Activated B cell treated with CpG ODN at 0.5 μM for 24 hours (primary cell): ENCODE measurements around the gene RNH1. TPM values are rescaled to one million over a fixed set of nuclear protein-coding genes. Genes with fewer than 3 reads are reported as not detected.
A peak's percentile ranks its signal among the peaks of the same experiment; 100 is the strongest.

Experiments used
- ATAC-seq: fragments of 200-7000 bp; cut with Tn5 transposase; one replicate; pipeline ENCODE4 v1.10.0; 2021; ENCODE audit warnings: low read depth, mild to moderate bottlenecking, moderate library complexity
- CTCF ChIA-PET: fragments of 350-600 bp; sonication (Branson Sonifier 250); formaldehyde crosslinking; loops from one replicate; lab custom pipeline; 2021; ENCODE audit warnings: antibody characterized with exemption; lab: Charles Lee
- POLR2A ChIA-PET: fragments of 350-600 bp; sonication (Branson Sonifier 250); formaldehyde crosslinking; loops from one replicate; lab custom pipeline; 2021; ENCODE audit warnings: antibody characterized with exemption; lab: Charles Lee
- DNase-seq: peaks from one replicate; pipeline ENCODE4 v3.0.0; 2022
- H3K27ac Mint-ChIP-seq: one replicate; pipeline ENCODE4 v1.8.0; 2020; ENCODE audit warnings: mixed read lengths
- H3K27me3 Mint-ChIP-seq: one replicate; pipeline ENCODE4 v1.8.0; 2021; ENCODE audit warnings: mixed read lengths
- H3K36me3 Mint-ChIP-seq: one replicate; pipeline ENCODE4 v1.8.0; 2021; ENCODE audit warnings: low read depth, mixed read lengths
- H3K4me1 Mint-ChIP-seq: one replicate; pipeline ENCODE4 v1.8.0; 2021; ENCODE audit warnings: mixed read lengths
- H3K4me3 Mint-ChIP-seq: one replicate; pipeline ENCODE4 v1.8.0; 2020; ENCODE audit warnings: mild to moderate bottlenecking, mixed read lengths
- H3K9me3 Mint-ChIP-seq: one replicate; pipeline ENCODE4 v1.8.0; 2020; ENCODE audit warnings: mixed read lengths
- intact Hi-C: fragments of 100-400 bp; cut with micrococcal nuclease; formaldehyde crosslinking; loops from one replicate; pipeline ENCODE4 v1.15.1; 2024
- total RNA-seq: library from RNA; stranded (reverse); gene quantifications from 2 replicates; pipeline ENCODE4 v1.2.3, GENCODE V29; 2022
- TF ChIP-seq, protein P1 (sequence below): fragments of 200-600 bp; IDR thresholded peaks from one replicate; pipeline ENCODE4 v1.8.0; 2022; ENCODE audit warnings: antibody characterized with exemption, mild to moderate bottlenecking

The RNH1 gene
- total RNA-seq, 1 donor from 2014 or later = 101 TPM

DNA sequence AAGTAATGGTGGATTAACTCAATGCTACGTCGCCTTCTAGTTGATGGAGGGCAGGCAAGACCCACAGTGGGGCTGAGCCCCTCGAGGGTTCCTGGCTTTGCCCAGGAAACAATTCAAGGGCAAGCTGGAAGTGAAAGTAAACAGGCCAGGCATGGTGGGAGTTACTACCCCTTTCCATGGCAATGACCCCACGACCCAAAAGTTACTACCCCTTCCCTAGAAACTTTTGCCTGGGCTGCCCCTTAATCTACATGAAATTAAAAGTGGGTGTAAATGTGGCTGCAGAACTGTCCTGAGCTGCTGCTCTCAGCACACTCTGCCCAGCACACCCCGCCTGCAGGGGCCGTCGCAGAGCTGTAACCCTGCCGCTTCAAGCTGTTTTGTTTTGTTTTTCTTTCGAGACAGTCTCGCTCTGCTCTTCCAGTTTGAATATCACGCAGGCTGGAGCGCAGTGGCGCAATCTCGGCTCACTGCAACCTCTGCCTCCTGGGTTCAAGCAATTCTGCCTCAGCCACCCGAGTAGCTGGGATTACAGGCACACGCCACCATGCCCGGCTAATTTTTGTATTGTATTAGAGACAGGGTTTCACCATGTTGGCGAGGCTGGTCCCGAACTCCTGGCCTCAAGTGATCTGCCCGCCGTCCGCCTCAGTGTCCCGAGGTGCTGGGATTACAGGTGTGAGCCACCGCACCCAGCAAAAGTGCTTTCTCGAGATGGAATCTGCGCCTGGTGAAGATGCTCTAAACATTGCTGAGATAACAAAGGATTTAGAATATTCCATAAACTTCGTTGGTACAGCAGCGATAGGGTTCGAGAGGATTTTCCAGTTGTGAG, 5.9 kb upstream of the RNH1 start:
- no peak for ATAC-seq
- ChIA-PET CTCF (no interaction called here), POLR2A (interaction anchor here (0.7 kb wide), 1 partner anchor 60 kb away, joined by 7 read pairs; no protein-coding TSS in a partner anchor)
- intact Hi-C loops = no loop called here
- Mint-ChIP-seq H3K4me1 (peaks cover 6% of the 10 kb centered on the region), H3K27ac (no peak overlapping the region), H3K9me3 (no peaks in the 10 kb centered on the region), H3K4me3 (no peak overlapping the region), H3K27me3 (no peaks in the 10 kb centered on the region), H3K36me3 (peaks cover 20% of the 10 kb centered on the region)
- TF ChIP-seq, protein P1, sequence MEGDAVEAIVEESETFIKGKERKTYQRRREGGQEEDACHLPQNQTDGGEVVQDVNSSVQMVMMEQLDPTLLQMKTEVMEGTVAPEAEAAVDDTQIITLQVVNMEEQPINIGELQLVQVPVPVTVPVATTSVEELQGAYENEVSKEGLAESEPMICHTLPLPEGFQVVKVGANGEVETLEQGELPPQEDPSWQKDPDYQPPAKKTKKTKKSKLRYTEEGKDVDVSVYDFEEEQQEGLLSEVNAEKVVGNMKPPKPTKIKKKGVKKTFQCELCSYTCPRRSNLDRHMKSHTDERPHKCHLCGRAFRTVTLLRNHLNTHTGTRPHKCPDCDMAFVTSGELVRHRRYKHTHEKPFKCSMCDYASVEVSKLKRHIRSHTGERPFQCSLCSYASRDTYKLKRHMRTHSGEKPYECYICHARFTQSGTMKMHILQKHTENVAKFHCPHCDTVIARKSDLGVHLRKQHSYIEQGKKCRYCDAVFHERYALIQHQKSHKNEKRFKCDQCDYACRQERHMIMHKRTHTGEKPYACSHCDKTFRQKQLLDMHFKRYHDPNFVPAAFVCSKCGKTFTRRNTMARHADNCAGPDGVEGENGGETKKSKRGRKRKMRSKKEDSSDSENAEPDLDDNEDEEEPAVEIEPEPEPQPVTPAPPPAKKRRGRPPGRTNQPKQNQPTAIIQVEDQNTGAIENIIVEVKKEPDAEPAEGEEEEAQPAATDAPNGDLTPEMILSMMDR = no peak
- DNase-seq = no peak

DNA sequence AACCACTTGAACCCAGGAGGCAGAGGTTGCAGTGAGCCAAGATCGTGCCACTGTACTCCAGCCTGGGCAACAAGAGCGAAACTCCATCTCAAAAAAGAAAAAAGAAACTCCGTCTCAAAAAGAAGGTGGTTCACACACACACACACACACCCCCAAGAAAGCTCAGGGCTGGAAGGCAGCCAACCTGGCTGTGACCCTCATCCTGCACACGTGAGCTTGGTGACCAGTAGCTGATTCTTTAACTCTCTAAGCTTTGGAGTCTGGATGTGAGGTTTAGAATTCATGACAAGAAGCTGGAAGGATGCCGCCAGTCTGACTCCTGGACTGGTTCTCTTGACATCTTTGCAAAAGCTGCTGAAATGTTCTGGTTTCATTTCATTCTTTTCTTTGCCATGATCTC, 1.9 kb upstream of the RNH1 start:
- Mint-ChIP-seq H3K4me3 (no peak overlapping the region), H3K36me3 (peaks cover 18% of the 10 kb centered on the region), H3K4me1 (peaks cover 30% of the 10 kb centered on the region), H3K9me3 (no peaks in the 10 kb centered on the region), H3K27ac (no peak overlapping the region), H3K27me3 (no peaks in the 10 kb centered on the region)
- ATAC-seq (no peak), DNase-seq (no peak)
- ChIA-PET POLR2A (interaction anchor here (1.5 kb wide), 1 partner anchor 10 kb away, joined by 10 read pairs; no protein-coding TSS in a partner anchor), CTCF (interaction anchor here (0.7 to 0.9 kb wide), 2 partner anchors 9 to 10 kb away, joined by 4 to 5 read pairs; no protein-coding TSS in a partner anchor)
- intact Hi-C loops = no loop called here
- TF ChIP-seq, protein P1 = no peak

DNA sequence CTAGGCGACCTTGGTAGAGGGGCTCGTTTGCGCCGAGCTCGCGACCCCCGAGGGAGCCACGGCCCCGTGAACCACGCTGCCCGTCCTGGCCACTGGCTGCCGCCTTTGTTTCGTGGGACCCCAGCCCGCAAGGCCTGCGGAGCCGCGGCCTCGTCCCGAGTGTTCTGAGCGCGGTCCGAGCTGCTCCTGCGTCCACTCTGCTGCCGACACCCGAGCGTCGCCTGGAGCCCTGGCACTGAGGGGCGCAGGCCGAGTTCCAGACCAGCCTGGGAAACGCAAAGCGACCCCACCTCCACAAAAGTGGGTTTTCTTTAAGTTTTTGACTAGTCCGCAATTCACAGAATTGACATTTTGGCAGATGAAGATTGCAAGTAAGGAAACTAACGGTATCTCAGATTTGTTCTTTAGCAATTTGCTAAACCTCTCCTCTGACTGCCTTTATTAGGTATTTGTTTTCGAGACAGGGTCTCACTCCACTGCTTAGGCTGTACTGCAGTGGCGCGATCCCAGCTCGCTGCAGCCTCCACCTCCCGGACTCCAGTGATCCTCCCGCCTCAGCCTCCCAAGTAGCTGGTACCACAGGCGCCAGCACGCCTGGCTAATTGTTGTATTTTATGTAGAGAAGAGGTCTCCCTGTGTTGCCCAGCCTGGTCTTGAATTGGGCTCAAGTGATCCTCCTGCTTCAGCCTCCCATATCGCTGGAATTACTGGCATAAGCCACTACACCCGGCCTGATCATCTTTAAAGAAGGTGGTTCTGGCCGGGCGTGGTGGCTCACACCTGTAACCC, 879 bp upstream of the RNH1 start:
- CTCF ChIA-PET = no interaction called here
- intact Hi-C loops = loop anchor here (1.0 to 2.0 kb wide), 6 partner anchors 10 to 301 kb away; partner anchors contain the start of genes LMNTD2, RASSF7, RPLP2 and SIGIRR
- TF ChIP-seq, protein P1 = no peak
- Mint-ChIP-seq H3K27me3 (no peaks in the 10 kb centered on the region), H3K4me1 (peaks cover 39% of the 10 kb centered on the region), H3K36me3 (peaks cover 18% of the 10 kb centered on the region), H3K9me3 (no peaks in the 10 kb centered on the region), H3K27ac (no peak overlapping the region), H3K4me3 (peak overlapping the region; percentile 97)
- ATAC-seq (no peak), DNase-seq (no peak)
- POLR2A ChIA-PET = interaction anchor here (1.5 to 3.0 kb wide), 3 partner anchors 11 to 59 kb away, joined by 10 to 45 read pairs (median 34); partner anchors contain the start of genes HRAS, LRRC56 and PTDSS2

DNA sequence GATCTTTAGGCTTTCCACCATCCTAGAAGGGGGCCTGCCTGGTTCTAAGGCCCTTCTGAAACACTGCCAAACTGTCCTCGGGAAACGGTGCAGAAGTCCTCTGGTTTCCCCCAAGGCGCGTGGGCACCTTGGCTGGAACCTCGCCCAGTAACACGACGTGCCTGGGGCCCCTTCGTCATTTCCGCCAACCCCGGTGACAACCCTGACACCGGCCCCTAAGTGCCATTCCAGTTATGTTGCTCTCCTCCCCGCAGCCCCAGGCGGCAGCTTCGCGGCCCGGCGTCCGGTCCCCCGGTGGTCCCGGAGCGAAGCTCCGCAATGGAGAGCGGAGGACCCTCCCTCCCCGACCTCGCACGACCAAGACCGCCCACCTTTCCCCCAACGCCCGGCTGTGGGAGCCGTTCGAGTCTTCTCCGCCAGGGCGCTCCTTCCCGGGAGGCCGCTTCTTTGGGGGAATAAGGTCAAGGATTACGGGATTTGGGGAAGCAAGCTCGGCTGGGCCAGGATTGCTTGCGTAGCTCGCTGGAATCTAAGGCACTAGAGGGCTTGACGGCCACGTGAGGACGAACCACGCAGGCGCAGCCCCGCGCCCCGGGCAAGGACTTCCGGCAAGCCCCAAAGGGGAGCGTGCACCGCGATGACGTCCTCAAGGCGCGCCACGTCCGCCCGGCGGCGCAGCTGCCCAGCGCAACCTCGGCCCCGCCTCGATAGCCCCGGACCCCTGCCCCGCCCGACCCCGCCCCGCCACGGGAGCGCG, 626 bp downstream of the RNH1 start:
- peaks cover 41% of the 10 kb centered on the region for H3K4me1 Mint-ChIP-seq
- POLR2A ChIA-PET = interaction anchor here (0.6 to 3.0 kb wide), 27 partner anchors 8 to 305 kb away, joined by 3 to 45 read pairs (median 4); partner anchors contain the start of genes BET1L, HRAS, LRRC56 and PHRF1
- ATAC-seq (peak; percentile 70), DNase-seq (peak; percentile 98)
- no peaks in the 10 kb centered on the region for H3K9me3 Mint-ChIP-seq
- TF ChIP-seq, protein P1 = no peak
- intact Hi-C loops = loop anchor here (1.0 to 2.0 kb wide), 8 partner anchors 31 to 302 kb away; partner anchors contain the start of genes DEAF1, LRRC56, PHRF1 and PSMD13
- H3K27me3 Mint-ChIP-seq = no peaks in the 10 kb centered on the region
- CTCF ChIA-PET = interaction anchor here (0.7 to 2.0 kb wide), 2 partner anchors 13 to 57 kb away, joined by 3 to 8 read pairs; partner anchors contain the start of gene PTDSS2
- peak overlapping the region; percentile 97 for H3K4me3 Mint-ChIP-seq
- H3K36me3 Mint-ChIP-seq = peaks cover 18% of the 10 kb centered on the region
- H3K27ac Mint-ChIP-seq = peak overlapping the region; percentile 99
